Glomerular endothelial cell (primary cell): Measurements from ENCODE around the gene CNTN6. TPM values are rescaled to one million over a fixed set of nuclear protein-coding genes. Genes with fewer than 3 reads are reported as not detected.
"Not testable (repeated sequence)": the region's sequence is repeated elsewhere in the genome, so short reads cannot be mapped to it uniquely, and the experiment has no call there.

Experiments used
- DNase-seq: peaks from one replicate; pipeline ENCODE4 v3.0.0-alpha.2; 2011; ENCODE audit warnings: low read depth, low spot score; ENCODE audit errors: extremely low read depth
- total RNA-seq: library from RNA; depleted of rRNA; stranded (reverse); fragments of >200 nt; gene quantifications from 2 replicates; pipeline ENCODE4 v1.2.3, GENCODE V29; 2015

The CNTN6 gene
- total RNA-seq, 1 donor from 2014 or later, result not detected

GRCh38 chr3:1272546-1273265 is 179.9 kb downstream of the CNTN6 start:
- DNase-seq, result no peak

DNA sequence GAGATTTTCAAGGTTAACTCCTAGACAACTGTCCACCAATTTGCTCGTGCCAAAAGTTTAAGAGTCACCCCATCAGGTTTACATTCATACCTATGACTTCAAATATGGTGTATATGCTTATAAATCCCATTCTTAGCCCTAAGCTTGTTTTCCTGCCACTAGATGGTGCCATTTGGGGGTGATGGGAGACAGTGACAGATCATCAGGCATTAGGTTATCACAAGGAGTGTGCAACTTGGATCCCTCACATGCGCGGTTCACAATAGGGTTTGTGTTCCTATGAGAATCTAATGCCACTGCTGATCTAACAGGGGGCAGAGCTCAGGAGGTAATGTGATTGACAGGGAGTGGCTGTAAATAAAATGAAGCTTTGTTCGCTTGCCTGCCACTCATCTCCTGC is 182.7 kb downstream of the CNTN6 start:
- no peak for DNase-seq

DNA sequence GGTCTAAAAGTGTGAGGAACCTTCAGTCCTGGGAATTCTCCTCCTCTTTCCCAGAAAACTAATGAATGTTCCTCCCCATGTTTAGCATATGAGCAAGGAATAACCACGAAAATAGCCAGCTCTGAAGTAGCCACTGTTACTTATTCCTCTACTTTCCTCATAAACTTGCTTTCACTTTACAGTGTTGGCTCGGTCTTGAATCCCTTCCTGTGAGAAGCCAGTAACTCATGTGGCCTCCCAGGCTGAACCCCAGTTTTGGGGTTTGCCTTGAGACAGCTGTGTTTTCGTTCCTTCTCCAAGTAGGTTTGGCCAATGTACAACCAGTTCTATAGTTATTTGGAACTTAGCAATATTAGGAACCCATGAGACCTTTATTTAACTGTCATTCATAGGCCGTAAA is 195.0 kb downstream of the CNTN6 start:
- DNase-seq, result no peak

GRCh38 chr3:1288805-1289494 is 196.1 kb downstream of the CNTN6 start:
- DNase-seq, result no peak

DNA sequence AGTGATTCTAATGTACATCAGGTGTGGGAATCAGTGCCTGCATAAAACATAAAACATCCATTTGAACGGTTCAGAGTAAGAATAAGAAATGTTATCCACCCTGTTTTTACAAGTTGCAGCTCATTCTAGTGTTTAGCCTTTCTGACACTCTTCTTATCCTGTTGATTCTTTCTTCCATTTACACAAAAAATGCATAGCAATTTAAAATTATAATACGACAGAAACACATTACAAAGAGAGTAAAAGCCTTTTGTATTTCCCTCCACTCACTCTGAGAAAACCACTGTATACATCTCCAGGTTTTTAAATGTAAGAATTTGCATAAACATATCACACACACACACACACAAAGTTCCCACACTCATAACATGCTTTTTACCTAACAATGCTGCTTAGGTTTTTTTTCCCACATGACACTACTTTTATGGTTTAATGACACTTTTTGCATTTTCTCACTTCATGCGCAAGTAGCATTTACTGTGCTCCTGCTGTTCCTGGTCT is 199.8 kb downstream of the CNTN6 start:
- no peak for DNase-seq

- no peak for DNase-seq
Measured at GRCh38 chr3:1294586-1294985, 201.8 kb downstream of the CNTN6 start.

DNA sequence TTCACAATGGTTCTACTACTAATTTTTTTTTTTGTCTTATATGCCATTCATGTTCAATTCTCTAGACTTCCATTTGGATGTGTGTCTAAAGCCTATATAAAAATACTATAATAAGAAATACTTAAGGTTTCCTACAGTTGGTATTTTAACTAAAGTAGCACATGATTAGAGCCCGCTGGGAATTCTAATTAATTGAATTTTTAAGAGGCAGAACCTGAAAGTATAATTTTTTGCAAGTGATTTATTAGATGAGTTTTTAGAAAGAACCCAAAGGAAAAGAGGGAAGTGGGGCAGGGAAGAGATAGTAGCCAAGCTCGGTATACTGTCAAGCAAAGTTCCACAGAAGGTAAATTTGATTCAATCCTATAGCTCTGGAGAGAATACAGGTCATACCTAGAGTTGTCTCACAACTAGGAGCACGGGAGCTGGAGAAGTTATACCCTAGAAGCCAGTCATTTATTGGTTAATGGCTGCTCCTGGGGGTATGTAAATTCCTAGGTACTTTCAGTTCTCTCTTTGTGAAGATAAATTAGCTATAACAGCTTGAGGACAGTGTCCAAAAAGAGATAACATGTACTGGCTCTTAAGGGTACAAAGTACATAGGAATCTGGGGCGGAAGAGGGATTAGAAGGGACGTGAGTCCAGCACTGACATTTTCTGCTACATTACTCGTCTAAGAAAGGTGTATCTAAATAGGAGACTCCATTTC is 225.6 kb downstream of the CNTN6 start:
- no peak for DNase-seq

DNA sequence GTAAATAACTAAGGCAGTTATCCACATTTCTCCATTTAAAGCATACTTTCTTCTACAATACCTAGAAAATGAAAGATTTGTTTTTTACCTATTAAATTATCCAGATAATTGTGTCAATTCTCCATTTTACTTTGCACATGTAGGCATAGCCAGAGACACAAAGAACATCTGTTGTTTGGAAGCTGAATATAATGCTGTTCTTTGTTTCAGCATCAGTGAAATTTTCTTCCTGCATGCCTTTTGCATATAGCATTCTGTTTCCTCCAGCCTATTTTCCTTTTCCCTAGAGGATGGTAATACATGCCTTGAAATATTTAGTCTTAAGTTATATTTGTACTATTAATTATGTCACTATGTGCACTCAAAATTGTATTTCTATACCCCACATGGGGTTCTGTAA is 233.7 kb downstream of the CNTN6 start:
- no peak for DNase-seq

DNA sequence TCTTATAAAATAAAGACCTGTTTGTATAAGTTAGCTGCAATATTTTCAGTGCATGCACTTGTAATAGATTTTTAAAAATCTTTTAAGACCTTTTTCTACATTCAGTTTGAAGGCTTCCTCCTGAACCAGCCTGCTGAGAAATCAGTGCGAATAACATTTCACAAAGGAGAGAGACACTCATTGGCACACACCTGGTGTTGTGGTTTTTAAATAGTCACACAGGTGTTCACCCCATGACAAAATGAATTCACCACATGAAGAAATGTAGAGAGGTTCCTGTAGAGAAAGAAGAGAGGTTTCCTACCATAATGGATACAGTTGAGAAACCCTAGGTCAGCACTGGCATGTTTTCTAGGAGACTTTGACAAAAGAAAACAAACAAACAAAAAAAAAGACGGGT is 237.3 kb downstream of the CNTN6 start:
- no peak for DNase-seq

DNA sequence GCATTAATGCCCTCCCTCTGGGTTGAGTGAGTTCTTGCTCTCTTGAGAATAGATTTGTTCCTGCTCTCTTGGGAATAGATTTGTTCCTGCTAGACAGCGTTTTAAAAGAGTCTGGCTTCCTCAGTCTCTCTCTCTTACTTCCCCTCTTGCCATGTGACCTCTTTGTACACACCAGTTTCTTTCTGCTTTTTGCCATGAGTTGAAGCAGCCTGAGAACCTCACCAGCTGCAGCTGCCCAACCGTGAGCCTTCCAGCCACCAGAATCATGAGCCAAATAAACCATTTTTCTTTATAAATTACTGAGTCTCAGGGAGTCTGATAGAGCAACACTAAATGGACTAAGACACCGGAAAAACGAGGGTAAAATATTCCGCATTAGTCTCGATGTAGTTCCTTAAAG is 253.6 kb downstream of the CNTN6 start:
- DNase-seq, result no peak

DNA sequence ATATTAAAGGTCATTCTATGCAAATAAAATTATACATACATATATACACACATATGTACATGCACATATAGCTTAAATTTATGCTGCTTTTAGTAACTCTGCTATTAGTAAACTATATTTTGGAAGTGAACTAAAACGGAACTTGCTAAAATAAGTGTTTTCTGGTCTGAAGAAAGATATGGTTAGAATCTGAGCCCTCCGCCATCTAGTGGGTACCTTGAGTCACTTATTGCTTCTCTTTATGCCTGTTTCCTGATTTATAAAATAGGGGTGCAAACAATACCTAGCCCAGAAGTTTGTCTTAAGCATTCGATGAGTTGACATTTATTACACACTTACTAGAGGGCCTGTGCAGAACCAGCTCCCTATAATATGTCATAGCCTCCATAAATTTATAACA is 255.7 kb downstream of the CNTN6 start:
- DNase-seq, result no peak

- no peak for DNase-seq
Measured at GRCh38 chr3:1350885-1351284, 258.1 kb downstream of the CNTN6 start.

DNA sequence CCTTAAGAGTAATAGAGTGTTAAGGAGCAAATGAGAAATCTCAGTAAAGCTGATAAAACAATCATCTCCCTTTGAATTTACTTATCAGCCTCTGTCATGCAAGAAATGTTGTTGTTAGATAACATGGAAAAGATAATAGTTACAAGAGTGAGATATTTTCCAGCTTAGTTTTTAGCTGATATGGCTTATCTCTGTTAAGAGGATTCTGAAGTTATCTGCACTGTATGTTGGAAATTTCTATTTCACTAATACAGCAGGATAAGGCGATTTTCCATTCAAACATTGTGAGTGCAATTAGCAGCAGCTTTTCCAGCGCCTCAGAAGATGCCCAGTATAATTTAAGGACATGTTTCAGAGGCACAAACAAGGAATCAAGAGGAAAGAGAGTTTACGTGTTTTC is 262.9 kb downstream of the CNTN6 start:
- DNase-seq, result no peak

DNA sequence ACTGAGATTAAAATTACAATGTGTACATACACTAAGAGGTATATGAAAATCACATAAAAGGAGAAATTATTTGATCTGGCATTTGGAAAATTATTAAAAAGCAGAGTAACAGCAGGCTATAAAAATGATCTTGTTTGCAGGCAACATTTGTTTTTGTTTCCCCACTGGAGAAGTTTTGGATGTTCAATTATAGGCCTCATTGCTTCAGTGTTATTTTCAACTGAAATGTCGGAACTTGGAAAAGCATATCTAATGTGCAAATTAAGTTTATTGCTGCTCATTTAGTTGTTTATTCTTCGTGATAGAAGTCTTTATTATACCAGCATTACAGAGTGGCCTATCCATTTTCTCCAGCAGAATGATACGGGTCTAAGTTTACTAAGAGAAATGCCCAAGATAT is 263.3 kb downstream of the CNTN6 start:
- no peak for DNase-seq

DNA sequence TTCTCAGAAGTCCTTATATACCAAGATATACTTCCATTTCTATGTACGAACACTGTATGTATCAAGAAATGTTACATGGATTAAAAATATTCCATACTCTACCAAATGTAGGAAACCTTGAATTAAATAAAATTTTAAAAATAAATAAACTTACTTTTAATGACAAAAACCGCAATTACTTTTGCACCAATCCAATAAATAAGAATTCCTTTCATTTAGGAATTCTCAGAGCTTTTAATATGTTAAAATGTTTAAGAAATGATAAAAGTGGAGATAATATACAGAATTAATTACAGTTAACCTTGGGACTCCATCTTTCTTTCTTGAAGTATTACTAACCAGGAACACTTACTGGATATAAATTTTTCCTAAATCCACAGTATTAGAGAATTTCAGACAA is 272.7 kb downstream of the CNTN6 start:
- no peak for DNase-seq

DNA sequence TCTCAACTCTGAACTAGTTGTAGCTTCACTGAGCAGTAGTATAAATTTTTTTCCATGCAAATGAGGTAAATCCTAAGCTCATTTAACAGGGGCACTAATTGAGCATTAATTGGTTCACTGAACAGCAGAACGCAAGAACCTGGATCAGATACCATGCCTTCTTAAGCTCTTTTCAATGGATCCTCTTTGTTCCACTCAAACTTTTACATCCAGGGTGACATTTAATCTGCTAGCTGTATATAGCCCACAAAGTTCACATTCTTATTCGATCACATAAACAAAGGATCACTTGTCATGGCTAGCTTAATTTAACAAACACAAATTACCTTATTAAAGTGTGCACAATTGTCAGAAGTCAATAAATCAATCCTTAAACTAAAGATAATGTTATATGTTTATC is 281.6 kb downstream of the CNTN6 start:
- DNase-seq, result no peak

GRCh38 chr3:1375145-1375544 is 282.3 kb downstream of the CNTN6 start:
- no peak for DNase-seq

GRCh38 chr3:1380926-1381646 is 288.3 kb downstream of the CNTN6 start:
- no peak for DNase-seq

- no peak for DNase-seq
Measured at GRCh38 chr3:1381647-1382036, 288.8 kb downstream of the CNTN6 start.

DNA sequence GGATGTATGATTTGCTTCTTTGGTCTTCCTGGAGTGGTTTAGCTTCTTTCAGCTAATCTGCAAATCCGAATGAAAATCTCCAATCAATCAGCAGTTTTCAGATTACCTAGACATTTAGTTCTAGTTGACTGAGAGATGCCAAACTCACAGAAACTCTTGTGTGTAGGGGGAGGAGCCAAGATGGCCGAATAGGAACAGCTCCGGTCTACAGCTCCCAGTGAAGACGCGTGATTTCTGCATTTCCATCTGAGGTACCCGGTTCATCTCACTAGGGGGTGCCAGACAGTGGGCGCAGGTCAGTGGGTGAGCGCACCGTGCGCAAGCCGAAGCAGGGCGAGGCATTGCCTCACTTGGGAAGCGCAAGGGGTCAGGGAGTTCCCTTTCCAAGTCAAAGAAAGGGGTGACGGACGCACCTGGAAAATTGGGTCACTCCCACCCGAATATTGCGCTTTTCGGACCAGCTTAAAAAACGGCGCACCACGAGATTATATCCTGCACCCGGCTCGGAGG is 294.6 kb downstream of the CNTN6 start:
- not testable (repeated sequence) for DNase-seq

DNA sequence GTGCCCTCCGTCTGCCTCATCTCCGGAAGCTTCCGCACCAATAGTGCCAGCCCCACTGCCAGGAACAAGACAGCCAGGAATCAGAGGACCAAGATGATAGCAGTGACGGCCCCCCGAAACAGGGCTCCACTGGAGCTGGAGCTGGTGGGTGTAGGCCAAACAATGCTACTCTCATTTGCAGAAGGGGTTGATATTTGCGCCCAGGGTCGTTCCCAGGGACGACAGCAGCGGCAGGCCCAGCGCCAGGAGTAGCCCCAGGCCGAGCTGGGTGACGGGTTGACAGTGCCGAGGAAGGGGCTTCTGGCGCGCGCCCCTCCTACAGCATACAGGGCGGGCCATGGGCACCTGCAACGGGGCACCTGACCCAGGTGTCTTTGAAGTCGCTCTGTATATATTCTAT is 301.4 kb downstream of the CNTN6 start:
- no peak for DNase-seq
